ENCODE data around the gene MAD1L1. TPM values are rescaled to one million over a fixed set of nuclear protein-coding genes. Genes with fewer than 3 reads are reported as not detected.

MAD1L1 gene
- total RNA-seq, 1 donor from 2014 or later = 32.7 TPM

GRCh38 chr7:2202361-2202761 lies 30.4 kb downstream of the MAD1L1 start:
- DNase-seq (ENCODE audit: extremely low spot score, unreplicated experiment) = no peak
- peaks cover 24% of the 10 kb centered on the region for H3K4me1 Mint-ChIP-seq (ENCODE audit: unreplicated experiment)
- no peaks in the 10 kb centered on the region for H3K27me3 Mint-ChIP-seq (ENCODE audit: unreplicated experiment)
- TF ChIP-seq, protein P1, sequence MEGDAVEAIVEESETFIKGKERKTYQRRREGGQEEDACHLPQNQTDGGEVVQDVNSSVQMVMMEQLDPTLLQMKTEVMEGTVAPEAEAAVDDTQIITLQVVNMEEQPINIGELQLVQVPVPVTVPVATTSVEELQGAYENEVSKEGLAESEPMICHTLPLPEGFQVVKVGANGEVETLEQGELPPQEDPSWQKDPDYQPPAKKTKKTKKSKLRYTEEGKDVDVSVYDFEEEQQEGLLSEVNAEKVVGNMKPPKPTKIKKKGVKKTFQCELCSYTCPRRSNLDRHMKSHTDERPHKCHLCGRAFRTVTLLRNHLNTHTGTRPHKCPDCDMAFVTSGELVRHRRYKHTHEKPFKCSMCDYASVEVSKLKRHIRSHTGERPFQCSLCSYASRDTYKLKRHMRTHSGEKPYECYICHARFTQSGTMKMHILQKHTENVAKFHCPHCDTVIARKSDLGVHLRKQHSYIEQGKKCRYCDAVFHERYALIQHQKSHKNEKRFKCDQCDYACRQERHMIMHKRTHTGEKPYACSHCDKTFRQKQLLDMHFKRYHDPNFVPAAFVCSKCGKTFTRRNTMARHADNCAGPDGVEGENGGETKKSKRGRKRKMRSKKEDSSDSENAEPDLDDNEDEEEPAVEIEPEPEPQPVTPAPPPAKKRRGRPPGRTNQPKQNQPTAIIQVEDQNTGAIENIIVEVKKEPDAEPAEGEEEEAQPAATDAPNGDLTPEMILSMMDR (IDR thresholded peaks at IDR 0.05) = no peak
- H3K27ac Mint-ChIP-seq (ENCODE audit: unreplicated experiment) = no peak overlapping the region
- H3K4me3 Mint-ChIP-seq (ENCODE audit: unreplicated experiment) = no peak overlapping the region
- peaks cover 20% of the 10 kb centered on the region for H3K36me3 Mint-ChIP-seq (ENCODE audit: unreplicated experiment)
- H3K9me3 Mint-ChIP-seq (ENCODE audit: unreplicated experiment) = no peaks in the 10 kb centered on the region

DNA sequence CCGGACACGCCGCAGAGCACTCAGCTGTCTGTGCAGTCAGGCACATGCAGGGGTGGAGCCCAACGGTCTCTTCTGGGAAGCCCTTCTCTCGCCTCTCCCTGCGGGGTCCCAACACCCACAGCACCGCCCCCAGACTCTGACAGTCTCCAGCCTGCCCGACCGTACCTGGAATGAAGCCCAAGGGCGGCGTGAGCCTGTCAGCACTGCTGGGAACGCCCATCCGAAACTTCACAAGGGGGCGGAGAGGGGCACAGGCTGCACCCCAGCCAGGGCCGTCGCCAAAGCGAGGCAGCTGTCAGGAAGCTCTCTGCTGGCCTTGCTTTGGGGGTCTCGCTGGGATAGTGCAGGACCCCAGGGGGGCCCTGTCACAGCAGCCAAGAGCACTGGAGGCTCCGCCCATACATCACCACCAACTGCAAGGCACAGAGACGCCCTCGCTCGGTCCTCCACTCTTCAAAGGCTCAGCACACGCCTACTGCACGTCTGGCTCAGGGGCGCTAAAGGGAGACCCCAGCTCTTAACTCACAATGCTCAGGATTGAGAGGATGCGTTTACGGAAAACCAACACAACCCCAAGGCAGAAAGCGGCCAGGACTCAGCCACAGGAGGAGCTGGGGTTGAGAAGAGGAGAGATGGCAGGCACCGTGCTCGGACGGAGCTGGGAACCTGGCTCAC lies 30.9 kb downstream of the MAD1L1 start:
- DNase-seq (ENCODE audit: extremely low spot score, unreplicated experiment) = no peak
- H3K4me1 Mint-ChIP-seq (ENCODE audit: unreplicated experiment) = peaks cover 24% of the 10 kb centered on the region
- no peak overlapping the region for H3K27ac Mint-ChIP-seq (ENCODE audit: unreplicated experiment)

GRCh38 chr7:2201128-2201527 lies 31.6 kb downstream of the MAD1L1 start:
- H3K9me3 Mint-ChIP-seq (ENCODE audit: unreplicated experiment) = no peaks in the 10 kb centered on the region
- H3K27me3 Mint-ChIP-seq (ENCODE audit: unreplicated experiment) = no peaks in the 10 kb centered on the region
- TF ChIP-seq, protein P1 (IDR thresholded peaks at IDR 0.05) = no peak
- DNase-seq (ENCODE audit: extremely low spot score, unreplicated experiment) = no peak
- peaks cover 24% of the 10 kb centered on the region for H3K4me1 Mint-ChIP-seq (ENCODE audit: unreplicated experiment)
- H3K4me3 Mint-ChIP-seq (ENCODE audit: unreplicated experiment) = no peak overlapping the region
- peaks cover 20% of the 10 kb centered on the region for H3K36me3 Mint-ChIP-seq (ENCODE audit: unreplicated experiment)
- H3K27ac Mint-ChIP-seq (ENCODE audit: unreplicated experiment) = no peak overlapping the region

More for the DNA sequence above, 30.9 kb downstream of the MAD1L1 start:
- TF ChIP-seq, protein P1 (IDR thresholded peaks at IDR 0.05) = no peak
- H3K27me3 Mint-ChIP-seq (ENCODE audit: unreplicated experiment) = no peaks in the 10 kb centered on the region
- peaks cover 20% of the 10 kb centered on the region for H3K36me3 Mint-ChIP-seq (ENCODE audit: unreplicated experiment)
- H3K4me3 Mint-ChIP-seq (ENCODE audit: unreplicated experiment) = no peak overlapping the region
- H3K9me3 Mint-ChIP-seq (ENCODE audit: unreplicated experiment) = no peaks in the 10 kb centered on the region

GRCh38 chr7:2200584-2200980 lies 32.2 kb downstream of the MAD1L1 start:
- peaks cover 23% of the 10 kb centered on the region for H3K36me3 Mint-ChIP-seq (ENCODE audit: unreplicated experiment)

DNA sequence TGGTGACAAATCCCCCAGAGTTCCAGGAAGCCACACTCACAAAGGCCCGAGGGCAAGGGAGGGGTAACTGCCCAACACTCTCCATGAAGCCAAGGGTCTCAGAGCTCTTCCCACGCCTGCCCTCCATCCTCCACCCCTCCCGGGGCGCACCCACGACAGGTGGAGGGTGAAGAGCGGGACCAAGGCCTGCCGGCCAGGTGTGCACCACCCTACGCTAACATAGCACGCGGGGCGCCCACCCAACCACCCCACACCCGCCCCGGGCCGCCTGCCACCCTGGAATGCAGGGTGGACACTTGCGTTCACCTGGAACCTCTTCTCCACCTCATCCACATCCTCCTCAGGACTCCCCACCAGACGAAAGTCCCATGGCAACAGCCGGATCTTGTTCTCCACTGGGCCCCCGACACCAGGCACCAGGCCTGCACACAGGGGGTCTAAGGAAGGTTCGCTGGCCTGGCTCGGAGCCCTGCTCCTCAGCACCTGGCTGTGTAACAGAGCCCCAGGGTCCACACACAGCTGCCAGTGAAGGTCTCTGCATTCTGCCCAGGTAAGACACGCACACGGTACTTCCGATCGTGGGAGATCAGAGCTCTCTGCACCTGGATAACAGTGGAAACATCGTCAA lies 32.7 kb downstream of the MAD1L1 start:
- Mint-ChIP-seq H3K36me3 (ENCODE audit: unreplicated experiment) (peaks cover 23% of the 10 kb centered on the region), H3K4me3 (ENCODE audit: unreplicated experiment) (no peak overlapping the region), H3K9me3 (ENCODE audit: unreplicated experiment) (no peaks in the 10 kb centered on the region), H3K27me3 (ENCODE audit: unreplicated experiment) (no peaks in the 10 kb centered on the region), H3K4me1 (ENCODE audit: unreplicated experiment) (peaks cover 18% of the 10 kb centered on the region), H3K27ac (ENCODE audit: unreplicated experiment) (no peak overlapping the region)
- no peak for DNase-seq (ENCODE audit: extremely low spot score, unreplicated experiment)
- TF ChIP-seq, protein P1 (IDR thresholded peaks at IDR 0.05) = no peak

More at GRCh38 chr7:2200584-2200980, 32.2 kb downstream of the MAD1L1 start:
- TF ChIP-seq, protein P1 (IDR thresholded peaks at IDR 0.05) = no peak
- no peak for DNase-seq (ENCODE audit: extremely low spot score, unreplicated experiment)
- Mint-ChIP-seq H3K27me3 (ENCODE audit: unreplicated experiment) (no peaks in the 10 kb centered on the region), H3K9me3 (ENCODE audit: unreplicated experiment) (no peaks in the 10 kb centered on the region), H3K27ac (ENCODE audit: unreplicated experiment) (no peak overlapping the region), H3K4me1 (ENCODE audit: unreplicated experiment) (peaks cover 23% of the 10 kb centered on the region), H3K4me3 (ENCODE audit: unreplicated experiment) (no peak overlapping the region)

All from osteocyte (in vitro differentiated cells).